HG02885 (cell line): ENCODE data around the gene PKNOX2.

Experiments
- ATAC-seq: cut with Tn5 transposase; IDR thresholded peaks from one replicate; pipeline ENCODE4 v1.9.1; 2021; ENCODE audit warnings: mild to moderate bottlenecking; ENCODE audit not compliant: unreplicated experiment, poor library complexity

PKNOX2 gene

GRCh38 chr11:125390946-125391345 is 226.4 kb downstream of the PKNOX2 start:
- no peak for ATAC-seq

DNA sequence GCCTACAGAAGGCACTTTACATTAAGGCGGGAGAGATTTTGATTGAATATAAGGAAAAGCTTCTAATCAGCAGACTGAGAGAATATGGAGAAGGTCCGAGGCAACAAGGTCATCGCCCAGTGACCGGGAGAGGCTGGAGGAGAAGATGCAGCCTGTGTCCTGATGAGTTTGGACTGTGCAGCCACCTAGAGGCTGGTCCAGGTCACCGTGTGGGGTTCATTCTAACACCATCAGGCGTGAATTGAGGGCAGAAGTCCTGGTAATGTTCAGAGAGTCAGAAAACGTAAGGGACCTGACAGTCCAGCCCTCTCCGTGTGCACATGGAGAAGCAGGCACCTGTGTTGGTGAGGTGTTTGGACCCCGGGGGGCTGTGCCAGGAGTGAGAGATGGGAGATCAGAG is 228.8 kb downstream of the PKNOX2 start:
- no peak for ATAC-seq

DNA sequence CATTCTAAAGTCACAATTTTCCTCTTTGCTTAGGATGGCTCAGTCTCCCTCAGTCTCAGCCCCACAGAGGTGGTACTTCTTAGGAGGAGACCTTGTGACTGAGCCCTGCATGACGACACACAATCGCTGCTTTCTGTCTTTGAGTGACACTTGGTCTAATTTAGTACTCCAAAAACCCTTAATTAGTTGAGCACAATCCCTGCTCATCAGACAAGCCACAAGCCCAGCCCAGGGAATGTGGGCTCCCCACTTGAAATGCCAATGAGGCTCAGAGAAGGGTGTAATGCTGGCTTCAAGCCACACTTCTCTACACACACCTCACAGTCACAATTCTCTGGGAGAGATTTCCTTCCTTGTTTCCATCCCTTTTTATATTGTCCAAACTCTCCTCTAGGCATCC is 229.7 kb downstream of the PKNOX2 start:
- no peak for ATAC-seq

GRCh38 chr11:125397421-125397820 is 232.9 kb downstream of the PKNOX2 start:
- ATAC-seq: no peak

DNA sequence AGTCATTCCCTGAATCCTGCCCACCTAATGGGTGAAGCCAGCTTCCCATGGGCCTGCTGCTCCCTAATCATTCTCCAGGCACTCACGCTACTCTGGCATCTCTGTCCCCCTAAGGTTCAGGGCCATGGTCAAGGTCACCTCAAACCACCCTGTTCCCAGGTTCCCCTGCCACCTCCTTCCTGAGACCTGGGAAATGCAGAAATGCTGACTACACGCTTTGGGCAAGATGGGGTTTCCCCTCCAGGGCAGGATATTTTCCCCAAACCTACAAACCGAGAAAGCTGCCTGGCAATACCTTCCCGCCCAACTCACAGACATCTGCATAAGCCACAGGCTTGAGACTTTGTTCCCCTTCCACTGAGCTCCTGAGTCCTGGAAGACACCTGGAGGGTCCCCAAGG is 233.9 kb downstream of the PKNOX2 start:
- no peak for ATAC-seq

DNA sequence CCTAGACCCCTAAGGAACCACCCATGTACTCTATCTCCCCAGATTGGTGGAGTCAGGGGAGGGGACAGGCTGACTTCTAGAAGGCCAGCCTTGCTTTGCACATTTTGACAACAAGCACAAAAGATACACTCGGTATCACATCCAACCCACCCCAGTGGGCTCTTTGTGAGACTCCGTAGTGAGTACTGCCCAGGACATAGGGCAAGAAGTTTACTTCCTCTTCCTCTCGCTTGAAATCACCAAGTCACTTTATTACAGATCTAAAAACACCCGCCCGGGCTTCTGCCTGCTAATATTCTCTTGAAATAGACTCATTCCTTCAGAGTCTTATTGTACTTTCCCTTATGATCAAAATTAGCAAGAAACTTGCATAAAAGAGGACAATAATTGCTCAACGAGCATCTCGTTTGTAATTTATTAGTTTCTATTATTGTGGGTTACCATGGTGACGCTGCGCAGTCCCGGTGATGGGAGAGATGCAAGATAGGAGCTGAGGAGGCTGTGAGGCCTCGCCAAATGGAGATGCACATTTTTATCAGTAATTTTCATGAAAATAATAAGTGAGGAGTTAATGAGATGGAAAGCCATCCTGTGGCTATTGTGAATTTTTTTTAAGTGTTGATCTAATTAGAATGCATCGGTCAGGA is 234.6 kb downstream of the PKNOX2 start:
- no peak for ATAC-seq

DNA sequence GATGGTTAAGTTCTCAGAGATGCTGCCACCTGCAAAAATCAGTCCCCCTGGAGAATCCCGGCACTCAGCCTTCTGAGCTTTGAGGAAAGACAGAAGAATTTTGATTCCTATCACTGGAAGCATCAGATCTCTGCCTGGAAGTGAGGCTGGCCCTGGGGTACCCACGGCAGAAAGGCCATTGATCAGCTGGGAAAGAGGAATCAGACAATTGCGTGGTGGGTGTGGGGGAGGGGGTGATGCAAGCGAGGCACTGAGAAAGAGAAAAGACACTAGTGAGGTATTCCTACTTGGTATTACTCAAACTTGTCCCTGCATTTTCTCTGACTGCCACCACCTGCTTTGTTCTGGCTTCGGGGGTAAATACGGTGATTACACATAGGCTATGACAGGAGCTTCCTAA is 235.4 kb downstream of the PKNOX2 start:
- no peak for ATAC-seq

GRCh38 chr11:125401235-125401634 is 236.7 kb downstream of the PKNOX2 start:
- no peak for ATAC-seq

DNA sequence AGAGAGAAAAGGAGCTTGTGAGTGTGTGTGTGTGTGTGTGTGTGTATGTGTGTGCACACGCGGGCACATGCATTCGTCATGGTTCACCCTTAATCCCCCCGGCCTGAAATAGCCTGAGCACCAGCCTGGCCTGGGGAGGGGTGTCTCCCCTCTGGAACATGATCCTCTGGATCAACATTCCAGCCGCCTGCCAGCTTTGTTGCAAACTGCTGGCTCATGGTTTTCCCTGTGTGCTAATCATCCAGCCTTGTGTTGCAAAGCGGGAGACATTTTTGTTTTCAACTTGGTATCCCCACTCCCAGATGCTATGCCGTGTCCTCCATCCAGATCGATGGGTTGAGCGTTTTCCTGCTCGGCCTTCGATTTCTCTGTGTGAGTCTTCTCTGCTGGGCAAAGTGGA is 237.2 kb downstream of the PKNOX2 start:
- no peak for ATAC-seq

DNA sequence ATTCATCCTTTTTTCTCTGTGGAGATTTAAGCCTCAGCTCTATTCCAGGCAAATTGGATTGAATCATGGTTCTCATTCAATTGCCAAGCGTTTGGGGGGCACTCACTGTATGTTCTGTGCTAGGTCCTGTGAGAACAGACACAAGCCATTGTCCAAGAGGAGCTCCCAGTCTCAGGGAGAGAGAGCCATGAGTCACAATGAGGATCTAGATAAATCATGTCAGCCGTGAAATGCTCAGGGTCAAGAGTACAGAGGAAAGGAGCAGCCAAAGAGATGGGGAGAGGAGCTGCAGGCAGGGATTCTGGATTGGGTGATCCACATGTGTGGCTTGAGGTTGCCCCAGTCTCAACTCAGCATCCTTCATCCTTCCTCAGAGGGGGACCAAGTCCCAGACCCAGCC is 237.9 kb downstream of the PKNOX2 start:
- no peak for ATAC-seq

DNA sequence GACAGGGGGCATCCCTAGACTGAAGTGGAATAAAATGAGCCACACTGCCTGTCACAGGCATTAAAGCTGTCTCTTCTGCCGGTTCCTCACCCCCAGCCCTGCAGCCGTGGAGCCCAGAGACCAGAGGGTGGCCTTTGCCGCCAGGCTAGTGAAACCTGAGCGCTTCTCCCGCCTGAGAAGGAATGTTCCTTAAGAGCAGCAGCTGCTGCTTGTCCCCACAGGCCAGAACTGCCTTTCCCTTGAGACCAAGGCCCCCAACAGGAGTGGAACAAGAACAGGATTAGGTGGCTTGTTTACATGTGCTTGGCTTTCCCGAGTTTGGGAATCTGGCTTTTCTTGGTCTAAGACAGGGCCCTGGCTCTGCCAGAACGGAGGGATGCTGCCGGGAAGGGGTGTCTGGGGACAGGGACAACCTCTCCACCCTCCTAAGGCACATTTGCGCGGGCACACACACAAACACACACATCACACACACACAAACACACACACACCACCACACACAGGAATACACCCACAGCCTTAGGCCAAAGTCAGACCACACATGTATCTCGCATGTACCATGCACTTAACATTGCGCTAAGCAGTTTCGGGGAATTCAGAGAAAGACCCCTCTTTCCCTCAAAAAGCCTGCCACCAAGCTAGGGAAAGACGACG is 239.7 kb downstream of the PKNOX2 start:
- no peak for ATAC-seq

- peak; percentile 89 for ATAC-seq
Measured at GRCh38 chr11:125404811-125405790, 240.6 kb downstream of the PKNOX2 start.

- no peak for ATAC-seq
Measured at GRCh38 chr11:125407046-125407445, 242.5 kb downstream of the PKNOX2 start.

GRCh38 chr11:125408311-125408711 is 243.8 kb downstream of the PKNOX2 start:
- ATAC-seq: no peak

- no peak for ATAC-seq
Measured at GRCh38 chr11:125410091-125410490, 245.5 kb downstream of the PKNOX2 start.

- ATAC-seq: no peak
Measured at GRCh38 chr11:125412177-125412496, 247.6 kb downstream of the PKNOX2 start.

GRCh38 chr11:125412509-125412908 is 248.0 kb downstream of the PKNOX2 start:
- ATAC-seq: no peak

DNA sequence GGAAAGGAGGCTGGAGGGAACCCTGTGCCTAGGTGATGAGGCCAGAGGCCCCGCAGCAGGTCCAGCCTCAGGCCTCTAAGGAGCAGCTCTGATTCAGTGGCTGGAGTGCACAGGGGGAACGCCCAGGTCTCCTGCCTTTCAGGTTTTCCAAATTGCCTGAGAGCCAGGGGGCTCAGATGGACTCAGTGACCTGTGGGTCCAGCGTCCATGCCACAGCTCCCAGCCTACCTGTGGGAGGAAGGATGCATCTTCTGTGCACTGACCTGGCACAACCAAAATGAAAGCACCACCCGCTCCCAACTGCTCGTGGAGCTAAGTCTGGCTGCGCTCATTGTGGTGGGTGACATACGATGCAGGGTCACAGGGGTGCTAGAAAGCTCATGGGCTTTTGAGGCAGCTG is 248.7 kb downstream of the PKNOX2 start:
- no peak for ATAC-seq

DNA sequence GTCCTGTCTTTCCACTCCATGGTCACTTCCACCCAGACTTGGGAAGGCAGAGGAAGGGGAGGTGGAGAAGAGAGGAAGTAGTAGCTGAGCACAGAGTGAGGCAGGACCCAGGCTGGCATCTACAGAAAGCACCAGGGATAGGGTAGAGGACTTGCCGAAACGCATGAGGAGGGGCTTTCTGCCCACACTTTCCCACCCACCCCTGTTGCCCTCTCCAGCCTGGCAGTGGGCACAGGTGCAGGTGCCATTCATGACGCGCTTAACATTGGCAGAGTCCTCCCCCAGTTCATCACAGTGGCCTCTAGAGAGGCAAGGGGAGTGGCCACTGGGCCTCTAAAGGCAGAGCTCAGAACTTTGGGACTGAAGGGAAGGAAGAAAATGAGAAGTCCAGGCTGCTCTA is 249.6 kb downstream of the PKNOX2 start:
- ATAC-seq: no peak

DNA sequence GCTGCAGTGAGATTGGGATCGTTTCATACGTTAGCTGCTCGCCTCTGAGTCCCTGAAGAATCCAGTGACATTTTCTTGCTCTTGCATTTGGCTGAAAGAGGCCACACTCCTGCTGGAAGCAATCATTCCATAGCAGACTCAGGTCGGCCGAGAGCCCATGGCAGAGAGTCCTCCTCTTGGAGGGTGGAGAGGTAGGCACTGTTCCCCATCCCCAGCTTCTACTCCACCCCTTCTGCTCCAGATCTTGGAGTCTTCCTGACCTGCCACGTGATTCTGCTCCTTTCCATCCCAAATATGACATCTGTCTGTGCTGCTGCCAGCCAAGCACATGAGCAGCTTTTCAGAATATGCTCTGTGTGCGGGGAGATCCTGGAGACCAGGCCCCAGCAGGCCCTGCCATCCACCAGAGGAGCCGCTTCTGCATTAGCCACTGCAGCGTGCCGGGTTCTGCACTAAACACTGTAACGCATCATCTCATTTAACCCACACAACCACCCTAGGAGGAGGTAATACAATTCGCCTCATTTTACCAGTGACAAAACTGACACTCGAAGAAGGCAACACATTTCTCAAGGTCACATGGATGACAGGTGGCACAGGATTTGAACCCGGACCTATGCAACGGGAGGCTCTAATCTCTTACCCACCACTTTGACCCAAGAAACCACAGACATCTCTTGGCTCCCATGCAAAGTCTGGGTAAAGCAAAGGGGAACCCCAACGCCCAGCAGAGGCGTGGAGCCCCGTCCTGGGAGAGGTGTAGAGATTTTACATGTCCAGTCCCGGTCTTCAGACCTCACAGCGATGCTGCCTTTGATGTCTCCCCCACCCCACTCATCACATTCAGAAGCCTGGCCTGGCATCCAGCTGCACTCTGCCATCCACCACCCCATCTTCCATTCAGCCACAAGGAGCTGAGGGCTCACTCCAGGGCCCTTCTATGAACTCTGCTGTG is 252.7 kb downstream of the PKNOX2 start:
- no peak for ATAC-seq
